Nephron progenitor cell (in vitro differentiated cells): ENCODE results near the gene PPL.
A peak's percentile ranks its signal among the peaks of the same experiment; 100 is the strongest.

Experiments
- DNase-seq: peaks from one replicate; pipeline ENCODE4 v3.0.0; 2021
- H3K27ac Mint-ChIP-seq: 2 replicates; pipeline ENCODE4 v1.8.0; 2021; ENCODE audit warnings: mild to moderate bottlenecking, moderate library complexity, mixed read lengths
- H3K27me3 Mint-ChIP-seq: 2 replicates; pipeline ENCODE4 v1.8.0; 2021; ENCODE audit warnings: mild to moderate bottlenecking, low read depth, mixed read lengths; ENCODE audit not compliant: poor library complexity
- H3K36me3 Mint-ChIP-seq: 2 replicates; pipeline ENCODE4 v1.8.0; 2021; ENCODE audit warnings: low read depth, mixed read lengths
- H3K4me1 Mint-ChIP-seq: 2 replicates; pipeline ENCODE4 v1.8.0; 2021; ENCODE audit warnings: mixed read lengths
- H3K4me3 Mint-ChIP-seq: 2 replicates; pipeline ENCODE4 v1.8.0; 2021; ENCODE audit warnings: mild to moderate bottlenecking, moderate library complexity, mixed read lengths
- H3K9me3 Mint-ChIP-seq: 2 replicates; pipeline ENCODE4 v1.8.0; 2021; ENCODE audit warnings: mild to moderate bottlenecking, moderate library complexity, mixed read lengths
- TF ChIP-seq, protein P1 (sequence below): fragments of 200-600 bp; sonication (generic); IDR thresholded peaks from 2 replicates; pipeline ENCODE4 v1.5.0; 2021; ENCODE audit warnings: antibody characterized with exemption

The PPL gene

DNA sequence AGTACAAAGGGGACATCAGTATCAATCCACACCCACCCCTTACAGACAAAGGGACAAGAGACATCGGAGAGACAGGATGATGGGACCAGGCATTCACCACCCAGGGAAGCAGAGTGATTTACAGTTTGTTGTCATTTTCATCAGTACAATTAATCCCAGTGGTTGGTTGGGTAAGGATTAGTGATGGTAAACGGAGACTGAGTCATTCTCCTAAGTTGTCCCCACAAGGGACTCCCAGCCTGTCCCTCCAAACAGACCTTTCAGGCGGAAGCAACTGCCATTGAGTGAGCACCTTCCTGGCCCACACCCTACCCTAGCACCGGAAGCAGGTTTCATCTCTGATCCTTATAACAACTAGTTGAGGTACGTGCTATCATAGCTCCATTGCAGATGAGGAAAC, 11.2 kb downstream of the PPL start:
- Mint-ChIP-seq H3K9me3 (peaks cover 22% of the 10 kb centered on the region), H3K27ac (no peak overlapping the region), H3K4me1 (peaks cover 16% of the 10 kb centered on the region), H3K27me3 (peaks cover 12% of the 10 kb centered on the region), H3K4me3 (no peak overlapping the region), H3K36me3 (peaks cover 7% of the 10 kb centered on the region)
- DNase-seq = no peak
- TF ChIP-seq, protein P1, sequence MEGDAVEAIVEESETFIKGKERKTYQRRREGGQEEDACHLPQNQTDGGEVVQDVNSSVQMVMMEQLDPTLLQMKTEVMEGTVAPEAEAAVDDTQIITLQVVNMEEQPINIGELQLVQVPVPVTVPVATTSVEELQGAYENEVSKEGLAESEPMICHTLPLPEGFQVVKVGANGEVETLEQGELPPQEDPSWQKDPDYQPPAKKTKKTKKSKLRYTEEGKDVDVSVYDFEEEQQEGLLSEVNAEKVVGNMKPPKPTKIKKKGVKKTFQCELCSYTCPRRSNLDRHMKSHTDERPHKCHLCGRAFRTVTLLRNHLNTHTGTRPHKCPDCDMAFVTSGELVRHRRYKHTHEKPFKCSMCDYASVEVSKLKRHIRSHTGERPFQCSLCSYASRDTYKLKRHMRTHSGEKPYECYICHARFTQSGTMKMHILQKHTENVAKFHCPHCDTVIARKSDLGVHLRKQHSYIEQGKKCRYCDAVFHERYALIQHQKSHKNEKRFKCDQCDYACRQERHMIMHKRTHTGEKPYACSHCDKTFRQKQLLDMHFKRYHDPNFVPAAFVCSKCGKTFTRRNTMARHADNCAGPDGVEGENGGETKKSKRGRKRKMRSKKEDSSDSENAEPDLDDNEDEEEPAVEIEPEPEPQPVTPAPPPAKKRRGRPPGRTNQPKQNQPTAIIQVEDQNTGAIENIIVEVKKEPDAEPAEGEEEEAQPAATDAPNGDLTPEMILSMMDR = no peak

DNA sequence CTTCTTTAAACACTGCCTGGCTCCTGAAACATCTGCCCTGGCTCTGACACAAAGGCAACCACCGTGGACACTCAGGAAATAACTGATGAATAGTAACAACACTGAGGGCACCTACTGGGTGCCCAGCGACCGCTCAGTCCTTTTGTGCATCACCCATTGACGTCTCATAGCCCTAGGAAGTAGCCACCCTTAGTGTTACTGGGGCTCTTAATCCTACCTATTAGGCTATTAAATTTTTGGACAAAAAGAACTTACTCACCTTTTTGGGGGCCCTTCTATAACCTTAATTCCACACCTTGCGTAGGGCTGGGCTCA, 11.7 kb downstream of the PPL start:
- Mint-ChIP-seq H3K9me3 (peaks cover 22% of the 10 kb centered on the region), H3K36me3 (peaks cover 7% of the 10 kb centered on the region), H3K27ac (no peak overlapping the region), H3K4me3 (no peak overlapping the region), H3K27me3 (peaks cover 10% of the 10 kb centered on the region), H3K4me1 (peaks cover 16% of the 10 kb centered on the region)
- no peak for DNase-seq
- TF ChIP-seq, protein P1 = no peak

- H3K4me1 Mint-ChIP-seq = peaks cover 16% of the 10 kb centered on the region
- no peak for DNase-seq
- H3K36me3 Mint-ChIP-seq = peaks cover 7% of the 10 kb centered on the region
- peaks cover 22% of the 10 kb centered on the region for H3K9me3 Mint-ChIP-seq
- TF ChIP-seq, protein P1 = no peak
- no peak overlapping the region for H3K4me3 Mint-ChIP-seq
- peak overlapping the region; percentile 33 for H3K27ac Mint-ChIP-seq
- peaks cover 10% of the 10 kb centered on the region for H3K27me3 Mint-ChIP-seq
Measured at GRCh38 chr16:4924593-4925292, 12.2 kb downstream of the PPL start.

- peaks cover 22% of the 10 kb centered on the region for H3K9me3 Mint-ChIP-seq
- H3K27me3 Mint-ChIP-seq = peaks cover 6% of the 10 kb centered on the region
- DNase-seq = no peak
- no peak overlapping the region for H3K27ac Mint-ChIP-seq
- TF ChIP-seq, protein P1 = no peak
- H3K36me3 Mint-ChIP-seq = peaks cover 7% of the 10 kb centered on the region
- H3K4me3 Mint-ChIP-seq = no peak overlapping the region
- H3K4me1 Mint-ChIP-seq = peaks cover 11% of the 10 kb centered on the region
Measured at GRCh38 chr16:4923853-4924252, 13.1 kb downstream of the PPL start.

DNA sequence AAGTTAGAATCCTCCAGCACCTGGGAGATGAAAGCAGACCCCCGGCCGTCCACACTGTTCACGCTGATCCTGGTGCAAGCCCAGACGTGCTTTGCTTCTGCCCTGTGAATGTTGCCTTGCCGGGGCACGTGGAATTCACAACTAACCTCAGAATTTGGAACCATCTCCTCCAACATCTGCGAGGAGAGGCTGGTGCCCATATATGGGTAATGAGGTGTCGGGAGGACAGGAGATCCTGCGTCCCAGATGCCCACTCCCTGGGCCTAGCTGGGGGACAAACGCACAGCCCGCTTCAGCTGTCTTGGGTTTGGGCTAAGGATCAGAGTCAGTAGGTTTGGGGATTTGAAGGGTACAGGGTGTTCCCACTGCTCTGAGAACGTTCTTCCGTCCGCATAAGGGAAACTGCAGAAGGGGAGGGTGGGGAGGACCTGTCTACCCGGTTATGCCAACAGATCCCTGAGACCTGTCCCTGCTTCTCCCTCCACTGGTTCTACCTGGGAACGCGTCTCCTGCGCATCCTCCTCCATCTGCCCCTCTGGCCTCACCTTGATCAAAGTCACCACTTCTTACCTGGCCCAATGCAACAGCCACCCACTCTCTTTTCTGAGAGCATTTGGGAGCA, 14.1 kb downstream of the PPL start:
- no peak for DNase-seq
- H3K4me1 Mint-ChIP-seq = peaks cover 11% of the 10 kb centered on the region
- no peak overlapping the region for H3K4me3 Mint-ChIP-seq
- peaks cover 7% of the 10 kb centered on the region for H3K36me3 Mint-ChIP-seq
- TF ChIP-seq, protein P1 = no peak
- peaks cover 6% of the 10 kb centered on the region for H3K27me3 Mint-ChIP-seq
- H3K9me3 Mint-ChIP-seq = peaks cover 22% of the 10 kb centered on the region
- H3K27ac Mint-ChIP-seq = no peak overlapping the region

DNA sequence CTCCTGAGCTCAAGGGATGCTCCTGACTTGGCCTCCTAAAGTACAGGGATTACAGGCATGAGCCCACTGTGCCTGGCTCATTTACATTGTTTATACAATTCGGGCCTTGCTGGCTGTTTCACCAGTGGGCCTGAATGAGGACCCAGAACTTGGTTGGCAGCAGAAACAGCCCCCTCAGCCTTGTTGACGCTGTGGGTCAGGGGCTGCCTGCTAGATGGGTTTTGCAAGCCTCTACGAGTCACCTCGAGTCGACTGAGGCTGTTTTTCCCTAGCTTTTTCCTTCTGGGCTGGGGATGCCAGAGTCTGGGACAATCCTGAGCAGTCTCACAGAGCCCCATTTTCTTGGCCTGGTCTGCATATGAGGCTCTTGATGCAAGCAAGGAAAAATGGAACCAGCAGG, 16.1 kb downstream of the PPL start:
- H3K27ac Mint-ChIP-seq = no peak overlapping the region

More for the DNA sequence above, 16.1 kb downstream of the PPL start:
- DNase-seq = no peak
- TF ChIP-seq, protein P1 = no peak
- Mint-ChIP-seq H3K9me3 (peaks cover 4% of the 10 kb centered on the region), H3K27me3 (peaks cover 5% of the 10 kb centered on the region), H3K36me3 (no peaks in the 10 kb centered on the region), H3K4me3 (no peak overlapping the region), H3K4me1 (peaks cover 11% of the 10 kb centered on the region)
